ENCODE measurements around the gene AMN.
"Not testable (repeated sequence)": the region's sequence is repeated elsewhere in the genome, so short reads cannot be mapped to it uniquely, and the experiment has no call there.

AMN gene

DNA sequence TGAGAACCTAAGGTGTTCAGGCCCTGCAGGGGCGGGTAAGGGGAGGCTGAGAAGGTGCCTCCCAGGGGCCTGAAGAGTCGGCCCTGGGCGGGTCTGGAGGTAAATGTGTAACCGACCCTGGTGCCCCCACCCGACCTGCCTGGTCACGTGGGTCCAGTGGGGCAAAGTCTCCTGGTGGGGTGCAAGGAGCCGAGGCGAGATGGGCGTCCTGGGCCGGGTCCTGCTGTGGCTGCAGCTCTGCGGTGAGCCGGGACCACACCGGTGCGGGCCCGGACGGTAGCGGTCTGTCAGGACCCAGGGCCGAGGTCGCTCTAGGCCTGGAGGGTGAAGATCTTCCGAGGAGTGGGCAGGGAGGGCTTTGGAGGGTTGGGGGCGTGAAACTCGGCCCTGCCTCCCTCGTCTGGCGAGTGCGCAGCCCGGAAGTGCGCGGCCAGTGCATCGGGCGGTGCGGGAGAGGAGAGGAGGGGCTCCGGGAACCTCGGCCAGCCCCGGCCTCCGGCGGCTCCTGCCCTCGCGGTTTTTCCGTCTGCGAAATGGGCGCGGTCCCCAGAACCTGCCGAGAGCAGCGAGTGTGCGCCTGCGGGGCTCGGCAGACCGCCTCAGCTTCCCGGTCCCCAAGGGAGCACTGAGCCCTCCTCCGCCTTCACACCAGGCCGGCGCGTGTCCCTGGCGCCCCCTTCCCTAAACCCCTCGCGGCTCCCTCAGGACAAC, at the start of gene AMN:
Gene AMN, plus strand, starts transcription at position 174 of the 711 bp plus-strand sequence. Its CDS starts 26 bp downstream, at position 200.
- TF ChIP-seq, protein P1, sequence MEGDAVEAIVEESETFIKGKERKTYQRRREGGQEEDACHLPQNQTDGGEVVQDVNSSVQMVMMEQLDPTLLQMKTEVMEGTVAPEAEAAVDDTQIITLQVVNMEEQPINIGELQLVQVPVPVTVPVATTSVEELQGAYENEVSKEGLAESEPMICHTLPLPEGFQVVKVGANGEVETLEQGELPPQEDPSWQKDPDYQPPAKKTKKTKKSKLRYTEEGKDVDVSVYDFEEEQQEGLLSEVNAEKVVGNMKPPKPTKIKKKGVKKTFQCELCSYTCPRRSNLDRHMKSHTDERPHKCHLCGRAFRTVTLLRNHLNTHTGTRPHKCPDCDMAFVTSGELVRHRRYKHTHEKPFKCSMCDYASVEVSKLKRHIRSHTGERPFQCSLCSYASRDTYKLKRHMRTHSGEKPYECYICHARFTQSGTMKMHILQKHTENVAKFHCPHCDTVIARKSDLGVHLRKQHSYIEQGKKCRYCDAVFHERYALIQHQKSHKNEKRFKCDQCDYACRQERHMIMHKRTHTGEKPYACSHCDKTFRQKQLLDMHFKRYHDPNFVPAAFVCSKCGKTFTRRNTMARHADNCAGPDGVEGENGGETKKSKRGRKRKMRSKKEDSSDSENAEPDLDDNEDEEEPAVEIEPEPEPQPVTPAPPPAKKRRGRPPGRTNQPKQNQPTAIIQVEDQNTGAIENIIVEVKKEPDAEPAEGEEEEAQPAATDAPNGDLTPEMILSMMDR (IDR thresholded peaks at IDR 0.05; ENCODE audit: low read depth, low read length), result no peak
- no peak for DNase-seq (ENCODE audit: extremely low read depth, low read depth)

GRCh38 chr14:102873131-102873530, 49.3 kb upstream of the AMN start:
- DNase-seq (ENCODE audit: extremely low read depth, low read depth), result no peak
- TF ChIP-seq, protein P1 (IDR thresholded peaks at IDR 0.05; ENCODE audit: low read depth, low read length), result no peak

GRCh38 chr14:102873546-102874061, 48.9 kb upstream of the AMN start:
- TF ChIP-seq, protein P1 (IDR thresholded peaks at IDR 0.05; ENCODE audit: low read depth, low read length), result no peak
- no peak for DNase-seq (ENCODE audit: extremely low read depth, low read depth)

DNA sequence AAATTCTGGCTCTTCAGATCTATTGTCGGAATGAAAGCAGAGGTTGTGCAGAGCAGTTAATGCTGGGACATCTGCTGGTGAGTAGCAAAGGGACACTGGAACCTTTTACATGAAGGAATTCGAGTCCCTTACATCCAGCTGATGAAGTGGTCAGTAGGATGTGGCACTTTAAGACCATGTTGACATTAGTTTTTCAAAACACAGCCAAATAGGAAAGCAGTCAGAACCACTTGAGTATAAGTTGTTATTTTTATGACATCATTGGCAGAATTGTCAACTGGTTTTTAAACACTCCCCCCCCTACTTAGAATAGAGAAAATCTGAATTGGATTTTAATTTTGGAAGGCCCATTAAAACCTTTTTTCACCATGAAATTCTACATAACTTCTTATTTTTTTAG, 46.8 kb upstream of the AMN start:
- TF ChIP-seq, protein P1 (IDR thresholded peaks at IDR 0.05; ENCODE audit: low read depth, low read length), result no peak
- no peak for DNase-seq (ENCODE audit: extremely low read depth, low read depth)

GRCh38 chr14:102877511-102877910, 45.0 kb upstream of the AMN start:
- DNase-seq (ENCODE audit: extremely low read depth, low read depth), result not testable (repeated sequence)

- TF ChIP-seq, protein P1 (IDR thresholded peaks at IDR 0.05; ENCODE audit: low read depth, low read length), result no peak
- no peak for DNase-seq (ENCODE audit: extremely low read depth, low read depth)
Observed at GRCh38 chr14:102878174-102878969, 44.1 kb upstream of the AMN start.

- no peak for DNase-seq (ENCODE audit: extremely low read depth, low read depth)
- TF ChIP-seq, protein P1 (IDR thresholded peaks at IDR 0.05; ENCODE audit: low read depth, low read length), result no peak
Observed at GRCh38 chr14:102878970-102879460, 43.4 kb upstream of the AMN start.

Measured in AG09319 (cell line).